ENCODE results near the gene FABP2. TPM values are rescaled to one million over a fixed set of nuclear protein-coding genes. Genes with fewer than 3 reads are reported as not detected.

The FABP2 gene
- total and polyA plus RNA-seq, 4 donors, result 0.79 TPM; not detected in 3

GRCh38 chr4:119317990-119318389 is 3.9 kb downstream of the FABP2 start (continued):
- TF ChIP-seq REST (IDR thresholded peaks at IDR 0.05), result no peak
- no peak for TF ChIP-seq GABPA (IDR thresholded peaks at IDR 0.05 in 1 of 2, conservative IDR thresholded peaks at IDR 0.05 in 1 of 2)

GRCh38 chr4:119315036-119315435 is 6.9 kb downstream of the FABP2 start:
- Histone ChIP-seq H3K4me3 (ENCODE audit: low read depth in 1 of 3, low read length in 3 of 3) (no peak overlapping the region), H3K27me3 (ENCODE audit: control insufficient read depth in 4 of 4, insufficient read depth in 4 of 4, low read length in 3 of 4) (no peaks in the 10 kb centered on the region), H3K4me1 (ENCODE audit: control insufficient read depth in 4 of 4, insufficient read depth in 4 of 4, low read length in 3 of 4) (no peaks in the 10 kb centered on the region), H3K36me3 (ENCODE audit: control insufficient read depth in 4 of 4, insufficient read depth in 3 of 4, low read depth in 1 of 4, low read length in 3 of 4) (no peaks in the 10 kb centered on the region), H3K27ac (ENCODE audit: low read depth in 1 of 2, low read length in 2 of 2) (no peak overlapping the region), H3K9me3 (ENCODE audit: control insufficient read depth in 4 of 4, low read length in 3 of 4) (no peaks in the 10 kb centered on the region), H3K9ac (ENCODE audit: low read depth in 1 of 2, low read length in 2 of 2) (no peak overlapping the region)
- TF ChIP-seq REST (IDR thresholded peaks at IDR 0.05), result no peak
- TF ChIP-seq MAX (IDR thresholded peaks at IDR 0.05), result no peak
- no peak for TF ChIP-seq FOXA2 (IDR thresholded peaks at IDR 0.05)
- no peak for TF ChIP-seq SP1 (IDR thresholded peaks at IDR 0.05)
- TF ChIP-seq CTCF (IDR thresholded peaks at IDR 0.05; ENCODE audit: low read depth, low read length, missing input control), result no peak
- no peak for TF ChIP-seq EGR1 (IDR thresholded peaks at IDR 0.05; ENCODE audit: low read depth in 2 of 2)
- no peak for TF ChIP-seq HNF4A (conservative IDR thresholded peaks at IDR 0.05)
- TF ChIP-seq ATF3 (IDR thresholded peaks at IDR 0.05), result no peak
- no peak for TF ChIP-seq NR2F2 (IDR thresholded peaks at IDR 0.05)
- TF ChIP-seq JUND (IDR thresholded peaks at IDR 0.05), result no peak
- no peak for TF ChIP-seq RAD21 (IDR thresholded peaks at IDR 0.05)
- no peak for TF ChIP-seq RXRA (IDR thresholded peaks at IDR 0.05)
- no peak for TF ChIP-seq YY1 (IDR thresholded peaks at IDR 0.05)
- TF ChIP-seq ZBTB33 (IDR thresholded peaks at IDR 0.05), result no peak
- no peak for TF ChIP-seq HNF4G (IDR thresholded peaks at IDR 0.05)
- TF ChIP-seq TAF1 (conservative IDR thresholded peaks at IDR 0.05), result no peak
- TF ChIP-seq GABPA (IDR thresholded peaks at IDR 0.05 in 1 of 2, conservative IDR thresholded peaks at IDR 0.05 in 1 of 2), result no peak
- TF ChIP-seq FOXA1 (IDR thresholded peaks at IDR 0.05), result no peak
- 85% methylated on average over 2 of the region's 2 CpGs for WGBS
- DNase-seq (ENCODE audit: low spot score), result no peak

Measured in liver (tissue), 9 donors.